Kidney glomerular epithelial cell (primary cell): Measurements from ENCODE around the gene HS6ST1.
A peak's percentile ranks its signal among the peaks of the same experiment; 100 is the strongest.

Source experiments
- DNase-seq: peaks from one replicate; lab custom pipeline; 2025; lab: John Stamatoyannopoulos, UW

The HS6ST1 gene

DNA sequence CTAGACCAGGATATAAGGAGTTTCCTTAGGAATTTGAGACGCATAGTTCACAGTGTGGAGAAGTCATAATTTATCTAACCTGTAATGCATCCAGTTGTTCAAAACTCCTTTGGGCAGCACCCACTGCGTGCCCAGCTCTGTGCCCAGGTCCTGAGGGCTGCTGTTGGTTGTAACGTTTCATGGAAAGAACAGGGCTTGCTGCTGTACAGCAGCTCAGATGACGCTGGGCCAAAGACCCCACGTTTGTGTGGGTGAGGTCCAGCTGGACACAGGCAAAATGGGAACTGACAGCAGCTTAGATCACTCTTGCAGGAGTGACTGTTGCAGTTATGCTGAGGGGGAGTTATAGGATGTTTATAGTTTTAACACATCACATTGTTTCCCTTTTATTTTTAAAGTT lies 30.0 kb upstream of the HS6ST1 start:
- DNase-seq: no peak

DNA sequence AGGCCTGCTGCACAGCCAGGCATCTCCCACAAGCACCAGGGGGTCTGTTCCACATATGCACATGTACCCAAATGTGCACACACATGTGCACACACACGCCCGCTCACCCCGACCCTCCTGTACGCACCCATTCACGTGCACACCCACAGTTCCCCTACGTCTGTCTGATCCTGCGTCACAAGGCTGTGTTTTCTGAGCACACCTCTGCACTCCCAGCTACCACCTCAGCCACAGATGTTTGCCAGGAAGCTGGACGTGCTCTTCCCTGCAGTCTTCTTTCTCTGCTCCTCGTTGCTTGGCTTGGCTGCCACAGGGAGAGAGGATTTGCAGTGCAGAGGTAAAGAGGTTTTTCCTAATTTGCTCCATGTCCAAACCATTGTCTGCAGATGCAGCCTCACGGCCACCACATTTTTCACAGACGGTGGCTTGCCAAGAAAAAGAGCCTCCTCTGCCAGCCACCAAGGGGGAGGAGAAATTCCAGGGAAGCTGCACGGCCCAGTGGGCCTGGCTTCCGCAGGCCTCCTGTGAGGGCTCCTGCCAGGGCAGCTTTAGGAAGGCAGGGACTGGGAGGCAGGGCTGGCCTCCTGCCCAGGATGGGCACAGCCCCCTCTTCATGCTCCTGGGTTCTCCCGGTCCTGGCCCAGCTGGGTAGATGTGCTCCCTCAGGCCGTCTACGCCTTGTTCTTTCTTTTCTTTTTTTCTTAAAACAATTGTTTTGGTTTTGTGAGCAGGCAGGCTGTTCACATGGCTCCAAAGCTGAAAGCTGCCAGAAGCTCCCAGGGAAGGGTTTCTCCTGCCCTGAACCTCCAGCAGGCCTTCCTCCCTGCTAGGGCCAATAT lies 29.3 kb upstream of the HS6ST1 start:
- peak; percentile 83 for DNase-seq

DNA sequence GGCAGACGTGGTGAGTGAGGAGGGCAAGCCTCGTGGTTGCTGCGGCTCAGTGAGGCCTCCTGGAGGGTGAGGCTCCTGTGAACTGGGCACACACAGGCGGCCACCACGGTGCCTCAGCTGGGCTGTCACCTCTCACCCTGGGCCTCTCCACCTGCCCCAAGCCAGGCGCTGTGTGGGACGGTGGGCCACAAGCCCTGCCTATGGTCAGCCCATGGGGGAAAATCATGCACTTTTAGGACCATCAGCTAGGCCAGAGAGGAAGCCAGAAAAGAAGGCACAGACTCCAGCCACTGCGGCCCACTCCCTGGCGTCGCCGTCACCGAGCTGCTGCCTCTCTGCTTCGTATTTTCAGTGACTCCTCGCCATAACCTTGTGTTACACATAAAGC lies 28.5 kb upstream of the HS6ST1 start:
- no peak for DNase-seq

DNA sequence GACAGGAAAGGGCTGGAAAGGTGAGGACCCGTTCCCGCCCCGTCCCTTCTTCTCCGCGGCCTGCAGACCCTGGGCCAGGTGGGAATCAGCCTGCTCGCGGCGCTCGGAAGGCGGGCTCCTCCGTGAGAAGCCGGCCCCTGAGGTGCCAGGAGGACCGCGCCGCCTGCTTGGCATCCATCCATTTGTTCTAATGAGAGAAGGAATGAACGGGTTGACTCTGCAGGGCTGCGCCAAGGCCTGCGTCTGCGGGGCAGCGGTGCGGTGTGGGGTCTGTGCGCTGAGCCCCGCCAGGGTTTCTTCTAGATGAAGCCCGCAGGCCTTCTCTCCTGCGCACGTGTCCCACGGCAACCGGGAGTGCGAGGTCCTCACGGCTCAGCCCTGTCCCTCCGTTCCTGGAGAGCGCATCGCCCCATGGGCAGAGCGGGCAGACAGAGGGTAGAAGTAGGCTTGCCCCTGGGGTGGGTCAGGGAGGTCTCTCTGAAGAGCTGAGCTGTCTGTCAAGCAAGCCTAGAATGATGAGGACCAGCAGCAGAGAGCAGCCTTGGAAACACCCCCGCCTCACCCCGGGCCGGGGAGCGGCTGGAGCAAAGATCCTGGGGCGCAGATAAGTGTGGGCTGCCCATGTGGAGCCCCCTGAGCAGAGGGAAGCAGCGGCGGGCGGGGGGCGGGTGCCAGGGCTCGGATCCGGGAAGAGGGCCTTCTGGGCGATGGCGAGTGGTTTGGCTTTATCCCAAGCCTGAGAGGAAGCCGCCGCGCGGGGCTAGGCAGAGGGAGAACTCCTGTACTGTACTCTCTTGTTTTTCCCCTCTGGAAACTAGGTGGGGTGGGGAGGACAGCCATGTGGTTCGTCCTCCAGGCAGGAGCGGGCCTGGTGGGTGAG lies 27.9 kb upstream of the HS6ST1 start:
- no peak for DNase-seq

DNA sequence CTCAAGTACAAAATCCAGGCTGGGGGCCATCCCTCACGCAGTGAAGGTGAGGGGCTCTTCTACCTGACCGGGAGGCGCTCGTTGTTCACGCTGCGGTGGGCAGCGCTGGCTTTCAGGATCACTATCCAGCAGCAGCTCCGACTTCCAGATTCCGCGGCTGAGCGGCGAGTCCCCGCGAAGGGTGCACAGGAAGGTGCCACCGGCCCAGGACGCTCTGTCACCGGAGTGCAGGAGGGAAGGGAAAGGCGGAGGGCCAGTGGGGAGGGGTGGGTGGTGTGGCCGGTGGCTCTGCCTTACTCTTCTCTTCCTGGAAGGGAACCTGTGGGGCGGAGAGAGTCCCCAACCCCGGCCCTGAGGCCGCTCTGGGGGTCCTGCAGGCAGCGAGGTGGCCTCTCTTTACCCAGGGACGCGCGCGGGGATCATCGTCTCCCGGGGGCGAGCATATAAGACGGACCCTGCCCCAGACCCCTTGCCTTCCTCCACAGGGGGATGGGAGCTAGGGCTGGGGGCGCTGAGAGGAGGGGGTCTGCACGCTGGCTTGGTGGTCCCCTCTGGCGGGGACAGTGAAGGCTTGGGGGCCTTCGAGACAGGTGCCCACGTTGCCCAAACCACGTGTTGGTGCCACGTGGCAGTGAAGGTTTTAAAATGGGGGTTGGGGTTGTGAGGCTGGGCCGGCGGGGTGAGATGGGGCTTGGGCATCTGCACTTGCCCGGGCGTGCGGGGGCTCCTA lies 26.9 kb upstream of the HS6ST1 start:
- no peak for DNase-seq

DNA sequence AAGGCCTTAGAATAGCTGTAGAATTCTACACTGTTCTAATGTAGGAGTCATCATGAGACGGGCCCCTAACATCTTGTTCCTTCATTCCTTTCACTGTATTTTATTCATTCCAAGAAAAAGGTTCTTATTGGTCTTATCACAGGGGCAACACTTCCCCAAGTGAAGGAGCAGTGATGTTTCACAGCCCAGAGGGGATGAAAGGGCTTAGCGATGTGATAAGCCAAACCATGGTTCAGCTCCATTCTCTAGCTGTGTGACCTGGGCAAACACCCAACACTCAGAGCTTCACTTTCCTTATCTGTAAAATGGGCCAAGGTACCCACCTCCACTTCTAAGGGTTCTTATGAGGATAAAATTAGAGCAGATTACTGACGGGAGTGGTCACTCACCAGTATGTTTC lies 25.4 kb upstream of the HS6ST1 start:
- DNase-seq: no peak

DNA sequence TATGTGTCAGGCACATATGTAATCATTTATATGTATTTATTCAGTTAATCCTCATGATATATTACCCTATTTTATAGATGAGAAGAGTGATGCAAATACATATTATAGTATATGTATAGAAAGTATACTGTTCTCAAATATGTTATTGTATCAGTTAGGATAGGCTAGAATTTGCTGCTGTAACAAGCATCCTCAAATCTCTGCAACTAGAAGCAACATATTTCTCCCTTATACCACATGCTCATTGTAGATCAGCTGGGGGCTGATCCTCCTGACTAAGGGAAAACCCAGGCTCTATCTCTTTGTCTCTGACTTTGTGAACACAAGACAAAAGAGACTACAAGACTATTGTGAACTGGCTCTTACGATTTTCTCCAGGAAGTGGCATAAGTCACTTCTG lies 24.8 kb upstream of the HS6ST1 start:
- DNase-seq: no peak

DNA sequence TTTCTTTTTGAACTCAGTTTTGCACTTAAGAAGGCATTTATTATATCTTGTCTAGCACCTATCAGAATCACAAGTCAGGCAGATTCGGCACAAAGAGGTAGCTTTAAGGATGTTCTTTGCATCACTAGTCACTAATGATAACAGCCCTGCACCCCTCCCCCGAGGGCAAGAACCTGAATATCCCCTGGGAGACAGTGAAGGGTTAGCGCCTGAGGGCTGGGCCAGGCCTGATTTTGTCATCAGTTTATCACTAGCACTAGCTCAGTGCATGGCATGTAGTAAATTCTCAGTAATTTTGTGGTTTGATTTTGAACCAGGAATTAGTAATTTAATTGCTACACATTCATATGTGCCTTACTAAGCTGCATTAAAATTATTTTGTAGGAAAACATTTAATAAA lies 23.9 kb upstream of the HS6ST1 start:
- DNase-seq: no peak

DNA sequence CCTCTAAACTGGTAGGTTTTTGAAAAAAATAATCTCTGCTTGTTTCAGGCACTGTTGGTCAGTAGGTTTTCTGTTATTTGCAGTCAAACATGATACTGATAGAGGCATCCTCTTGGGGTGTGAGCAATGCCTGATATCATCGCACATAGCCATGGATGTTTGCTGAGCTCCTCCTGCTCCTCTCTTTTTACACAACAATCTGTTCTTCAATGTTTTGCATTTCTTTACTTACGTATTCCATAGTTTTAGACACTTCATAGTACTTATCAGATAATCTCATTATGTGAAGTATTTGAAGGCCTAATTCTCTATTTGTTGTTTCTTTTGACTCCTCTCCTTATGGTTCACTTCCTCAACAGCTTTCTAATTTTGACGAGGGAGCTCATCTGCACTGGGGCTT lies 23.0 kb upstream of the HS6ST1 start:
- DNase-seq: no peak

DNA sequence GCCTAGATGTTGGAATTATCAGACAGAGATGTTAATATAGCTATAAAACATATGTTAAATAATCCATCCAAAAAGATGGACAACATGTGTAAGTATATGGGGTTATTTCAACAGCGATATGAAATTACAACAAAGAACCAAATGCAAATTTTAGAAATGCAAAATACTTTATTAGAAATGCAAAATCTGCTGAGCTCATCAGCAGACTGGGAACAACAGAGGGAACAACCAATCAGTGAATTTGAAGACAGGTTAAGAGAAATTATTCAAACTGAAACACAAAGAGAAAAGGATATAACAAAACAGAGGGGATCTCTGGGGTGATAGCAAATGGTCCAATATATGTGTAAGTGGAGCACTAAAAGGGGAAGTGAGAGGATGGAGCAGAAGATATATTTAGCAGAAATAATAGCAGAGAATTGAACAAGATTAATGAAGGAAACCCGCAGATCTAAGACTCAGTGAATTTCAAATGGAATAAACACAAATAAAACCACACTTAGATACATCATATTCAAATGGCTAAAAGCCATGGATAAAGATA lies 13.5 kb upstream of the HS6ST1 start:
- no peak for DNase-seq

DNA sequence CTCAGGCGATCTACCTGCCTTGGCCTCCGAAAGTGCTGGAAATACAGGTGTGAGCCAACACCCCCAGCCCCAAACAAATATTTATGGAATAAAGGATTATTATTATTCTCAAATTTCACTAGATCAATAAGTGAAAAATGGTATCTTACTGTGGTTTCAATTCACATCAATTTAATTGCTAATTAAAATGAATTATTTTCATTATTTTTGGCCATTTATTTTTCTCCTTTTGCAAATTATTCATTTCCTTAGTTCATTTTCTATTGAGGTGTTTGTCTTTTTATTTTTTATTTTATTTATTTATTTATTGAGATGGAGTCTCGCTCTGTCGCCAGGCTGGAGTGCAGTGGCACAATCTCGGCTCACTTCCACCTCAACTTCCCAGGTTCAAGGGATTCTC lies 11.9 kb upstream of the HS6ST1 start:
- no peak for DNase-seq

DNA sequence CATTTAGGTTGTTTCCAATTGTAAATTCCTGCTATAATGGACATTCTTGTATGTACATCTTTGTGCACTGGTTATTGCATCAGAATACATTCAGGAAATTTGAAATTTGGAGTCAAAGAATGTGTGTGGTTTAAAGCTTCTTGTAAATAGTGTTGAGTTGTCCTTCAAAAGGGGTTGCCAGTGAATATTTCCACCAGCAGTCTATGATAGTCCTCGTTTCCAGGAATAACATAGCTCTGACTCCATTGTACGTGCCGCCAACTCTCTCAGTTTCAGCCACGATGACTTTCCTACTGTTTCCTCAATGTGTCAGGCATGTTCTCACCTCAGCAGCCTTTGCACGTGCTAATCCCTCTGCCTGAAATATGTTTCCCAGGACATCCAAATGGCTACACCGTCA lies 10.9 kb upstream of the HS6ST1 start:
- DNase-seq: no peak

DNA sequence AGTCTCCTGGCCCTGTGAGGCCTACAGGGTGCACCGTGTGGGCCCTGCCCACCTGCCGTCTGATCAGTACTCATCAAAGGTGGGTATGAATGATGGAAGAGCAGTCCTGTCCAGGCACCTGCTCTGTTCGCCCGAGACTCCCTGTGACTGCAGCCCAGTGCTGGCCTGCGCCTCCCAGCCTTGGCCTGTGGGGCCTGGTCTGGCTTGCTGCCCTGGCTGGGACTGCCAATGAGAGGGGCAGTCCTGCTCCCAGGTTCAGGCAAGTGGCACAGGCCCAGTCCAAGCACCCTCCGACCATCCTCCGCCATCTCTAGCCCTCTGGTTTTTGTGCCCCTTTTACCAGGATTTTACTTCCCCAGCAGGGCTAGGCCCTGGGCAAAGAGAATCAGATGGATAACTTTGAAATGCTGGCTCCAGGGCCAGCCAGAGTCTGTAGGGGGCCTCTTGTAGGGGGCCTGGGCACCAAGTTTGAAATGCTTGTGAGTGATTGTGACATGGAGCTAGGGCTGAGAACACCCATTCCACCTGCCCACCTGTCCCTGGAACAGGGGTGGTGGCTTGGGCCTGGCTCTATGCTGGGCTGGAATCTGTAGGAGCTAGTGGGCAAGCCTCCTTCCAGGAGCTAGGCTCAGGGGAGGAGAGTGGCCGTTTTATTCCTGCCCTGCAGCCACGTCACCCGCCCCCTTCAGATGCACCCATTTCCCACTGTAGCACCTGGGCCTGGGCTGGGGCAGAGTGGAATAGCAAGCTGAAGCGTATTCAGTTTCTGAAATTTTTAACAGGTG lies 8.7 kb upstream of the HS6ST1 start:
- no peak for DNase-seq

DNA sequence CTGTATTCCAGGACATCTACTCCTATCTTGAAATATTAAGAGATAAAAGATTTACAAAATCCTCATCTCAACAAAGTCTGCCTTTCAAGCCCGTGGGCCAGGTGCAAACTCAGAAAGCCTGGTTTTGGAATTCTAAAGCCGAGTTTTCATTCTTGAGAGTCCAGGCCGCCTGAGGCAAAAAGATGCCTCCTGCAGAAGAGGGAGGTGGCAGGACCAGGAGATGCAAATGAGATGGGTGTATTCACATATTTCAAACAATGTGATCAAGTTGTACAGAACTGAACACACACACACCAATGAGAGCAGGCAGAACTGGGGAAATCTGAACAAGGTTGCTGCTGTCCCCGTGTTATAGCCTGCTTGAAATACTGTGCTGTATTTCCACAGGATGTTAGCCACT lies 7.7 kb upstream of the HS6ST1 start:
- DNase-seq: no peak

DNA sequence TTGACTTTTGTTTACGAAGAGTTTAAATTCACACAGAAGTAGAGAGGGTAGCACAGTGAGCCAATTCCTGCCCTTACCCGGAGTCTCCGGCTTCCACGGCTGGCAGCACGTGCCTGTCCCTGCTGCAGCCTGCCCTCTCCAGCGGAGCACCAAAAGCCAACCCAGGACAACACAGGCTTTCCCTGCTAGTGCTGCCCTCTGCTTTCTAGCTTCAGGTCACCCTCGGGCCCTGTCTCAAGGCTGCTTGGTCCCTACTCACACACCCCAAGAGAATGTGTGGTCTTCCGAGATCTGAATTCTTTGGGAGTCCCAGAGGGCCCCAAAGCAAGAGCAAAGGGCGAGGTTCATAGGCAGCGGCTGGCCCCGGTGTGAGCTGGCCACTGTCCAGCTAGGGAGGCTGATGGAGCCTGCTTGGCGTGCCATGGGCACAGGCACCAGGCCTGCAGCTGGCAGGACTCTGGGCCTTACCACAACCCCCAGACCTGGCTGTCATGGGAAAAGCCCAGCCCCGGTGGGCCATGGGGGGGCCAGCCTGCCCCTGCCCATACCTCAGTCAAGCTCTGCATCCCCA lies 7.0 kb upstream of the HS6ST1 start:
- no peak for DNase-seq

DNA sequence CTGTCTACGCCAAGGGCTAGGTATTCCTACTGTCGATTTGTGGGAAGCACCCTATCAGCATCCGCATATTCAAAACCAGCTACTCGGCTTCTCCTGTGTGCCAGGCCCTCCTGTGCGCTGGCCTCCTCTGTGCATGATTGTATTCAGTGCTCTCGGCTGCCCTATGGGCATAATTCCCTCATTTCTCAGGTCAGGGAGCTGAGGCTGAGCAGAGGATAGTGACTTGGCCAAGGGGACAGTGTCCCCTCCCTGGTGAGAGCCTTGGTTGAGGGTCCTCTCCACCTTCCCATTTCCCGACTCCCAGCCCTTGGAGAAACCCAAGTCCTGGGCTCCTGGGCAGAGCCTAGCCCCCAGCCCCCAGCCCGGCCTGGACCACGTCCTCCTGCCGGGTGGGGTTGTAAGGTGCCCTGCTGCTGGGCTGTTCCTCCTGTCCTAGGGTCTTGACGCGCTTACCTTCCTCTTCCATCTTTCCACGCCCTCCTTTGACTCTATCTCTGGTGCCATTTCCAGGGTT lies 6.3 kb upstream of the HS6ST1 start:
- DNase-seq: no peak

DNA sequence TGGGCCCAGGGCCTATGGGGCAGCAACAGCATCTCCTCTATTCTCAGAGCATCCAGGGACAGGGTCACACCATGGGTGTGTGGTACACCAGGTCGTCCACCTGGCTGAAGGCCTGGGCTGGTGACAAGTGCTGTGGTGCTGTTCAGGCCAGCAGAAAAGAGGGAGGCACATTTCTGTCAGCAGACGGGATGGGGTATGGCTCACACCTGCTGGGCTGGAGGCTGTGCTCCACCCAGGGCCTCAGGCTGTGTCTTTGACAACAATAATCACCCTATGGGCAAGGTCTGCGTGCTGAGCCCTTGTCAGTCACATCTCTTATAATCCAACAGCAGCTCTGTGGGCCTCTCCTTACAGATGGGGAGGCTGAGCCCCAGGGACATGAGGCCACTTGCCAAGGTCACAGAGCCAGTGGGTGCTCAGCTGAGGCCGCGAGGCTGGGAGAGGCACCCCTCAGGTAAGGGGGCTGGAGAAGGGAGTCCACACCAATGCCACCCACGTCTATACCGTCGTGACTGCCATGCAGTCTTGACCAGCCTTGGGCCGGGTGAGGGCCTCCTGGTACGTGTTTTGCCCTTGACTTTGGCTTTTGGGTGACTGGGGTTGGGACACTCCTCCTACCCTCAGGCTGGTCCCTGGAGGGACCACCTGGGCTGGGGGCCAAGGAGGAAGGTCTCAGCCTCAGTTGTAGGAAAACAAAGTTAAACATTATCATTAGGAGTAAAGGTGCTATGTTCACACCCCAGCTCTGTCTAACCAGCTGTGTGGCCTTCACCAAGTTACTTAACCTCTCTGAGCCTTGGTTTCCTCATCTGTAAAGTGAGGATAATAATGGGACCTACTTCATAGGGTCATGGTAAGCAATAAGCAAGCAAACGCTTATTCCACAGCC lies 5.6 kb upstream of the HS6ST1 start:
- no peak for DNase-seq

DNA sequence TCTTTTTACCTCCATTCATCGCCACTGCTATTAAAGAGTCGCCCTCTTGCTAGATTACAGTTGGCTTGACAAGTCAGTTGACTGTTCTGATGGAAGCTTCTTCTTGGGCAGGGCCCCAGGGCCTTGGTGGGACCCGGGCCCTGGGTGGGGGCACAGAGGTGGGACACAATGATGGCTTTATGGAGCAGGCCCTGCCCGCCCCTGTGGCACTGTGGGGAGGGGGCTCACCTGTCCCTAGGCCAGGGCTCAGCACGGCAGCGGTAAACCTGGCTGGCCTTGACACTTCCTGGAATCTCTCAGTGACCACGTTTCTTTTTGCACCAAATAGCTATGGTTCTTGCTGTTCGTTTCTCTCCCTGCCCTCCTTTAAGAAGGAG lies 4.9 kb upstream of the HS6ST1 start:
- DNase-seq: no peak

DNA sequence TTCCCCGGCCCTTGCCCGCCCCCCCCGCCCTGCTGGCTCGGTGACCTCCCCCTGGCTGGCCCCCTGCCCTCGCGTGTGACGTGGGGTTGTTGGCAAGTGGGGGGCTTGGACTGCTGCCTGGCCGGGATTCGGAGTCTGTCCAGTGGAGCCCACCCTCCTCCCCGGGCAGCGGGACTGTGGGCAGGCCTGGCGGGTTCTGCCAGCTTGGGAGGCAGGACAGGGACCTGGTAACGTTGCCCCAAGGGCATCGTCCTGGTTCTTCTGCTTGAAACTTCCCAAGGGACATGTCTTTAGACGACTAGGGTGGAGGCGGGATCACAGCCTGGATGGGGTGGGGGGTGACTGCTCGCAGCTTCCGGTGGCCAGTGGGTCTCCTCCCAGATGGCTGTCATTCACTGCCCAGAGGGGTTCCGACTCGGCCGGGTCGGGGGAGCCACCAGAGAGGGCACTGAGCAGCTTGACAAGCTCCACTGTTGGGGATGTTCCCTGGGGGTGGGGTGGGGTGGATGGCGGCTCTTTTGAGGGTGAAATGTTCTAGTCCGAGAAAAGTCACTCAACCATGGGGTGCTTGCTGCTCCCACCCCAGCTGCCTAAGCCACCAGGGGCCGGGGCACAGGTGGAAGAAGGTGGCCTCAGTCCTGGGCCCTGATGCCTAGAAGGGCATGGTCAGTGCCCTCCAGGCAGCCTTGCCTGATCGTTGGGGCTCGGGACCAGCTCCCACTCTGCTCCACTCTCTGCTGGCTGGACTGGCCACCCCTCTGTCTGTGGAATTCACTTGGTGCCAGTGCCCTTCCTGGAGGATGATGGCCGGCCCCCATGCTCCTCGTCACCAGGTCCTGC lies 4.3 kb upstream of the HS6ST1 start:
- DNase-seq: no peak
